Inflammatory macrophage (primary cell): ENCODE measurements around the gene C1orf52.

ENCODE experiments used
- DNase-seq, 2 donors: peaks; one replicate each; pipeline ENCODE4 v3.0.0-alpha.2; 2020 to 2022

C1orf52 gene

GRCh38 chr1:85229574-85230097 lies 29.8 kb downstream of the C1orf52 start:
- DNase-seq, result no peak

GRCh38 chr1:85228972-85229371 lies 30.5 kb downstream of the C1orf52 start:
- no peak for DNase-seq

GRCh38 chr1:85225624-85226380 lies 33.7 kb downstream of the C1orf52 start:
- no peak for DNase-seq

GRCh38 chr1:85224734-85225623 lies 34.5 kb downstream of the C1orf52 start:
- DNase-seq, result no peak

- no peak for DNase-seq
These were observed 35.2 kb downstream of the C1orf52 start for GRCh38 chr1:85224295-85224694.

- DNase-seq, result no peak
These were observed 36.1 kb downstream of the C1orf52 start for GRCh38 chr1:85223334-85223733.

- DNase-seq, result no peak
These were observed 38.7 kb downstream of the C1orf52 start for GRCh38 chr1:85220756-85221201.

- DNase-seq, result no peak
These were observed 39.4 kb downstream of the C1orf52 start for GRCh38 chr1:85219853-85220610.

GRCh38 chr1:85216697-85217096 lies 42.8 kb downstream of the C1orf52 start:
- DNase-seq, result no peak

- no peak for DNase-seq
These were observed 44.8 kb downstream of the C1orf52 start for GRCh38 chr1:85214654-85215053.

GRCh38 chr1:85208488-85208887 lies 51.0 kb downstream of the C1orf52 start:
- DNase-seq, result no peak

GRCh38 chr1:85203573-85204171 lies 55.8 kb downstream of the C1orf52 start:
- no peak for DNase-seq

GRCh38 chr1:85202864-85203255 lies 56.6 kb downstream of the C1orf52 start:
- DNase-seq, result no peak

- DNase-seq, result no peak
These were observed 57.2 kb downstream of the C1orf52 start for GRCh38 chr1:85202092-85202863.

GRCh38 chr1:85201340-85202091 lies 57.9 kb downstream of the C1orf52 start:
- peak in 1 of 2 donors; percentile 35 for DNase-seq

GRCh38 chr1:85200463-85201339 lies 58.8 kb downstream of the C1orf52 start, which contains the start of gene SYDE2:
Gene SYDE2, minus strand, starts transcription at chr1:85201016. Its CDS starts 20 bp downstream, at chr1:85200996.
- peak; percentile 7 to 20 for DNase-seq
